GM12878 (cell line): ENCODE data around the gene TLR5. TPM values are rescaled to one million over a fixed set of nuclear protein-coding genes. Genes with fewer than 3 reads are reported as not detected.

Experiments used
- BRCA1 ChIP-seq: IDR thresholded peaks from 2 replicates; pipeline ENCODE4 v1.6.1; 2011; ENCODE audit warnings: low read depth, low read length, improper control_type of control experiment
- CBFB ChIP-seq: IDR thresholded peaks from 2 replicates; pipeline ENCODE4 v1.6.1; 2016; ENCODE audit warnings: antibody characterized with exemption, low read depth
- CEBPB ChIP-seq, 2 experiments: fragments of 150-350 bp in 1 of 2; IDR thresholded peaks; 2 replicates each; pipeline ENCODE4 v1.6.1; 2012 to 2014; ENCODE audit warnings: low read depth in 2 of 2, low read length in 2 of 2, borderline replicate concordance in 1 of 2, inconsistent platforms in 1 of 2
- E2F4 ChIP-seq: IDR thresholded peaks from 2 replicates; pipeline ENCODE4 v1.6.1; 2012; ENCODE audit warnings: low read depth, low read length, improper control_type of control experiment
- FOXM1 ChIP-seq: IDR thresholded peaks from 2 replicates; pipeline ENCODE4 v1.6.1; 2012; ENCODE audit warnings: low read depth, mild to moderate bottlenecking, inconsistent platforms, low read length, moderate library complexity
- HDAC6 ChIP-seq: fragments of 200-600 bp; sonication (generic); IDR thresholded peaks from one replicate; pipeline ENCODE4 v1.8.0; 2017; ENCODE audit warnings: antibody characterized with exemption; ENCODE audit not compliant: unreplicated experiment
- MTA2 ChIP-seq: fragments of 450-650 bp; IDR thresholded peaks from 2 replicates; pipeline ENCODE4 v1.6.1; 2016; ENCODE audit warnings: low read depth, mild to moderate bottlenecking, moderate library complexity
- NFYB ChIP-seq: IDR thresholded peaks from 2 replicates; pipeline ENCODE4 v1.6.1; 2011; ENCODE audit warnings: low read depth, mild to moderate bottlenecking, low read length, improper control_type of control experiment, moderate library complexity; ENCODE audit not compliant: insufficient read depth
- PAX8 ChIP-seq: fragments of 450-650 bp; IDR thresholded peaks from 2 replicates; pipeline ENCODE4 v1.6.1; 2017; ENCODE audit warnings: mild to moderate bottlenecking, moderate library complexity
- POLR2A ChIP-seq: IDR thresholded peaks from 2 replicates; pipeline ENCODE4 v1.6.1; 2011; ENCODE audit warnings: low read depth, mild to moderate bottlenecking, low read length
- RFX5 ChIP-seq: IDR thresholded peaks from 2 replicates; pipeline ENCODE4 v1.6.1; 2011; ENCODE audit warnings: low read depth, low read length, improper control_type of control experiment
- SMAD1 ChIP-seq: fragments of 450-650 bp; IDR thresholded peaks from 2 replicates; pipeline ENCODE4 v1.6.1; 2018; ENCODE audit warnings: mild to moderate bottlenecking, low read depth; ENCODE audit not compliant: partially characterized antibody
- SMARCA5 ChIP-seq: fragments of 450-650 bp; IDR thresholded peaks from 2 replicates; pipeline ENCODE4 v1.6.1; 2017; ENCODE audit warnings: mild to moderate bottlenecking
- SMC3 ChIP-seq: IDR thresholded peaks from 2 replicates; pipeline ENCODE4 v1.6.1; 2011; ENCODE audit warnings: low read length, improper control_type of control experiment, borderline replicate concordance
- SREBF1 ChIP-seq: IDR thresholded peaks from 2 replicates; pipeline ENCODE4 v1.6.1; 2012; ENCODE audit warnings: mild to moderate bottlenecking, low read length
- ZBTB33 ChIP-seq: fragments of 450-650 bp; IDR thresholded peaks from 2 replicates; pipeline ENCODE4 v1.6.1; 2017; ENCODE audit warnings: mild to moderate bottlenecking
- ZBTB4 ChIP-seq: fragments of 450-650 bp; formaldehyde crosslinking; IDR thresholded peaks from 2 replicates; pipeline ENCODE4 v1.4.0; 2022; ENCODE audit warnings: mild to moderate bottlenecking, moderate library complexity
- ZBTB40 ChIP-seq: fragments of 450-650 bp; IDR thresholded peaks from 2 replicates; pipeline ENCODE4 v1.6.1; 2016; ENCODE audit warnings: mild to moderate bottlenecking, moderate library complexity, borderline replicate concordance
- ZNF622 ChIP-seq: fragments of 450-650 bp; IDR thresholded peaks from 2 replicates; pipeline ENCODE4 v1.6.1; 2017; ENCODE audit warnings: mild to moderate bottlenecking, inconsistent platforms
- ZZZ3 ChIP-seq: IDR thresholded peaks from 2 replicates; pipeline ENCODE4 v1.6.1; 2011; ENCODE audit warnings: low read depth; ENCODE audit not compliant: control insufficient read depth, insufficient read length
- polyA plus RNA-seq, 11 experiments: library from polyadenylated mRNA; depleted of rRNA in 4 of 11; unstranded in 6 of 11; stranded (reverse) in 5 of 11; fragments of >200 nt; fragmentation: Nextera tagmentation in 4 of 11; fragmentation: Illumina TruSeq in 1 of 11; extraction: Ambion mirVana in 4 of 11; extraction: Trizol in 1 of 11; gene quantifications; 1 replicate in 1 of 11; 2 replicates in 10 of 11; pipeline versions ENCODE4 v1.2.1 to v1.2.3, GENCODE V29; 2011 to 2016; ENCODE audit warnings: inconsistent platforms in 2 of 11, missing spikeins in 2 of 11, low read depth in 1 of 11
- total RNA-seq, 4 experiments: library from RNA; depleted of rRNA in 3 of 4; stranded (reverse); fragments of >200 nt in 3 of 4; fragmentation: Illumina TruSeq in 1 of 4; extraction: Trizol in 1 of 4; gene quantifications; 2 replicates each; pipeline versions ENCODE4 v1.2.1 to v1.2.3, GENCODE V29; 2013 to 2021

The TLR5 gene
- total and polyA plus RNA-seq, 10 of the 15 experiments (the other 5 are each of a cell fraction or from before 2014, with no cell fraction given), result 0.34 to 5.3 (median 0.79) TPM

- TF ChIP-seq ZBTB40, result no peak
- no peak for TF ChIP-seq CEBPB (IDR thresholded peaks at IDR 0.05; ENCODE audit: borderline replicate concordance in 1 of 2, low read depth in 2 of 2, low read length in 2 of 2)
- no peak for TF ChIP-seq E2F4
- TF ChIP-seq SREBF1, result no peak
- peak; percentile 92 for TF ChIP-seq CBFB
- TF ChIP-seq NFYB, result no peak
- no peak for TF ChIP-seq SMAD1
- TF ChIP-seq SMC3, result no peak; the same call in 1 of the 2 replicates
- no peak for TF ChIP-seq RFX5
- peak; percentile 91 for TF ChIP-seq MTA2
- no peak for TF ChIP-seq ZZZ3
- TF ChIP-seq PAX8, result no peak
- TF ChIP-seq POLR2A, result no peak
- TF ChIP-seq ZBTB33, result no peak
- TF ChIP-seq ZNF622, result no peak
- no peak for TF ChIP-seq HDAC6
- no peak for TF ChIP-seq SMARCA5
- TF ChIP-seq BRCA1, result no peak
- TF ChIP-seq FOXM1, result peak; percentile 84; the same call in 1 of the 2 replicates
- no peak for TF ChIP-seq ZBTB4
Observed at GRCh38 chr1:223189903-223190724, 47.1 kb upstream of the TLR5 start (continued).
